H9 (cell line): ENCODE measurements around the gene SPTLC3. TPM values are rescaled to one million over a fixed set of nuclear protein-coding genes. Genes with fewer than 3 reads are reported as not detected.

Experiments used
- DNase-seq: peaks from one replicate; pipeline ENCODE4 v3.0.0-alpha.2; 2017
- H2AFZ ChIP-seq: one replicate; pipeline ENCODE4 v1.6.1; 2013; ENCODE audit warnings: mild to moderate bottlenecking, low read length, control low read depth, moderate library complexity
- H2AK5ac ChIP-seq: 2 replicates; pipeline ENCODE4 v1.6.1; 2013; ENCODE audit warnings: low read length, control low read depth, mixed read lengths; ENCODE audit not compliant: insufficient read length
- H2BK120ac ChIP-seq: one replicate; pipeline ENCODE4 v1.6.1; 2013; ENCODE audit warnings: low read depth, mild to moderate bottlenecking, low read length, control low read depth, inconsistent platforms; ENCODE audit not compliant: poor library complexity, severe bottlenecking
- H2BK12ac ChIP-seq: 2 replicates; pipeline ENCODE4 v1.6.1; 2013; ENCODE audit warnings: low read length, control low read depth, mixed read lengths, low read depth; ENCODE audit not compliant: insufficient read length
- H2BK15ac ChIP-seq: 2 replicates; pipeline ENCODE4 v1.6.1; 2013; ENCODE audit warnings: low read depth, low read length, control low read depth
- H2BK20ac ChIP-seq: one replicate; pipeline ENCODE4 v1.6.1; 2013; ENCODE audit warnings: low read depth, mild to moderate bottlenecking, low read length, control low read depth, inconsistent platforms; ENCODE audit not compliant: poor library complexity, severe bottlenecking
- H2BK5ac ChIP-seq: 2 replicates; pipeline ENCODE4 v1.6.1; 2013; ENCODE audit warnings: low read length, control low read depth, mixed read lengths; ENCODE audit not compliant: insufficient read length
- H3K14ac ChIP-seq: 2 replicates; pipeline ENCODE4 v1.6.1; 2013; ENCODE audit warnings: low read length, control low read depth; ENCODE audit not compliant: insufficient read depth
- H3K18ac ChIP-seq: 2 replicates; pipeline ENCODE4 v1.6.1; 2013; ENCODE audit warnings: low read depth, mild to moderate bottlenecking, mixed read lengths, low read length, control low read depth; ENCODE audit not compliant: insufficient read length
- H3K23ac ChIP-seq: 2 replicates; pipeline ENCODE4 v1.6.1; 2013; ENCODE audit warnings: low read length, control low read depth, mixed read lengths, low read depth; ENCODE audit not compliant: insufficient read length
- H3K23me2 ChIP-seq: 2 replicates; pipeline ENCODE4 v1.6.1; 2013; ENCODE audit warnings: low read depth, mild to moderate bottlenecking, mixed read lengths, low read length, control low read depth; ENCODE audit not compliant: insufficient read length, poor library complexity, severe bottlenecking
- H3K27ac ChIP-seq: 2 replicates; pipeline ENCODE4 v1.5.1; 2013; ENCODE audit warnings: low read length, control low read depth, mixed read lengths, low read depth; ENCODE audit not compliant: insufficient read length
- H3K27me3 ChIP-seq: 2 replicates; pipeline ENCODE4 v1.6.1; 2013; ENCODE audit warnings: low read length, control low read depth, inconsistent platforms; ENCODE audit not compliant: insufficient read depth
- H3K4ac ChIP-seq: 2 replicates; pipeline ENCODE4 v1.6.1; 2013; ENCODE audit warnings: low read depth, mild to moderate bottlenecking, control low read depth, inconsistent platforms, low read length, moderate library complexity
- H3K4me1 ChIP-seq: 2 replicates; pipeline ENCODE4 v1.6.1; 2013; ENCODE audit warnings: low read length, control low read depth, inconsistent platforms; ENCODE audit not compliant: insufficient read depth
- H3K4me2 ChIP-seq: 2 replicates; pipeline ENCODE4 v1.6.1; 2013; ENCODE audit warnings: low read length, control low read depth, mixed read lengths; ENCODE audit not compliant: insufficient read length, insufficient read depth
- H3K56ac ChIP-seq: 2 replicates; pipeline ENCODE4 v1.6.1; 2013; ENCODE audit warnings: low read depth, mild to moderate bottlenecking, mixed read lengths, low read length, control low read depth; ENCODE audit not compliant: insufficient read length
- H3K79me1 ChIP-seq: 2 replicates; pipeline ENCODE4 v1.6.1; 2013; ENCODE audit warnings: low read depth, mild to moderate bottlenecking, moderate library complexity, low read length, control low read depth, inconsistent platforms; ENCODE audit not compliant: insufficient read depth, poor library complexity, severe bottlenecking
- H3K79me2 ChIP-seq: 2 replicates; pipeline ENCODE4 v1.6.1; 2013; ENCODE audit warnings: low read length, control low read depth, inconsistent platforms; ENCODE audit not compliant: insufficient read depth
- H3K9ac ChIP-seq: 2 replicates; pipeline ENCODE4 v1.6.1; 2013; ENCODE audit warnings: low read length, control low read depth, mixed read lengths; ENCODE audit not compliant: insufficient read length; ENCODE audit errors: extremely low read depth
- H3K9me3 ChIP-seq: one replicate; pipeline ENCODE4 v1.6.1; 2013; ENCODE audit warnings: low read depth, low read length, inconsistent platforms; ENCODE audit not compliant: control insufficient read depth
- H3T11ph ChIP-seq: one replicate; pipeline ENCODE4 v1.6.1; 2013; ENCODE audit warnings: mild to moderate bottlenecking, low read length, control low read depth, inconsistent platforms
- H4K20me1 ChIP-seq: one replicate; pipeline ENCODE4 v1.6.1; 2013; ENCODE audit not compliant: control insufficient read depth, insufficient read length, insufficient read depth
- H4K5ac ChIP-seq: 2 replicates; pipeline ENCODE4 v1.6.1; 2013; ENCODE audit warnings: low read depth, mild to moderate bottlenecking, mixed read lengths, low read length, control low read depth; ENCODE audit not compliant: insufficient read length
- H4K8ac ChIP-seq: replicated peaks from 2 replicates; pipeline ENCODE4 v1.6.1; 2013; ENCODE audit warnings: low read length, control low read depth, mixed read lengths, low read depth; ENCODE audit not compliant: insufficient read length
- H4K91ac ChIP-seq: 2 replicates; pipeline ENCODE4 v1.6.1; 2013; ENCODE audit warnings: low read depth, mild to moderate bottlenecking, moderate library complexity, mixed read lengths, low read length, control low read depth; ENCODE audit not compliant: insufficient read length
- H3K27ac Mint-ChIP-seq, 3 experiments: 2 replicates in 2 of 3; 3 replicates in 1 of 3; pipeline ENCODE4 v1.8.0; 2020 to 2021; ENCODE audit warnings: mixed read lengths in 3 of 3, mild to moderate bottlenecking in 1 of 3, moderate library complexity in 1 of 3
- H3K27me3 Mint-ChIP-seq: 2 replicates; pipeline ENCODE4 v1.8.0; 2021; ENCODE audit warnings: low read depth, mild to moderate bottlenecking, moderate library complexity, mixed read lengths
- H3K36me3 Mint-ChIP-seq, 3 experiments: 2 replicates in 2 of 3; 3 replicates in 1 of 3; pipeline ENCODE4 v1.8.0; 2020 to 2021; ENCODE audit warnings: low read depth in 3 of 3, mixed read lengths in 3 of 3; ENCODE audit not compliant: insufficient read depth in 1 of 3
- H3K4me1 Mint-ChIP-seq, 2 experiments: 2 replicates each; pipeline ENCODE4 v1.8.0; 2020; ENCODE audit warnings: mixed read lengths in 2 of 2
- H3K4me3 Mint-ChIP-seq, 2 experiments: 2 replicates in 1 of 2; 3 replicates in 1 of 2; pipeline ENCODE4 v1.8.0; 2020 to 2021; ENCODE audit warnings: mild to moderate bottlenecking in 2 of 2, mixed read lengths in 2 of 2, moderate library complexity in 1 of 2
- H3K9me3 Mint-ChIP-seq, 2 experiments: 2 replicates in 1 of 2; 3 replicates in 1 of 2; pipeline ENCODE4 v1.8.0; 2020; ENCODE audit warnings: mild to moderate bottlenecking in 2 of 2, mixed read lengths in 2 of 2, moderate library complexity in 1 of 2
- CTCF ChIP-seq: fragments of 200-600 bp; sonication (generic); conservative IDR thresholded peaks from 3 replicates; pipeline ENCODE4 v1.8.0; 2021; ENCODE audit warnings: antibody characterized with exemption, mild to moderate bottlenecking
- WGBS: extraction: QIAGEN DNeasy Blood & Tissue Kit; methylation state at CpG from one replicate; pipeline ENCODE4 v1.1.7; 2013; ENCODE audit warnings: missing lambda C conversion rate, low lambda C conversion rate, mixed read lengths; ENCODE audit not compliant: insufficient read length; ENCODE audit errors: extremely low coverage; 5-methylcytosine and 5-hydroxymethylcytosine counted together
- total RNA-seq: library from RNA; stranded (reverse); gene quantifications from 2 replicates; pipeline ENCODE4 v1.2.1, GENCODE V29; 2021

The SPTLC3 gene
- total RNA-seq, 1 experiment from 2014 or later = 0.68 TPM

GRCh38 chr20:13207016-13207415 is 198.2 kb downstream of the SPTLC3 start:
- no peak overlapping the region for H3K4me3 Mint-ChIP-seq

More at GRCh38 chr20:13207016-13207415, 198.2 kb downstream of the SPTLC3 start:
- Histone ChIP-seq H3K79me2 (no peaks in the 10 kb centered on the region), H2AFZ (no peak overlapping the region), H4K20me1 (no peaks in the 10 kb centered on the region), H4K5ac (no peak overlapping the region), H3K18ac (no peak overlapping the region), H2BK15ac (no peak overlapping the region), H3T11ph (no peak overlapping the region), H3K9me3 (no peaks in the 10 kb centered on the region), H3K27me3 (no peaks in the 10 kb centered on the region), H3K4ac (no peak overlapping the region), H3K14ac (no peak overlapping the region), H2BK12ac (no peak overlapping the region), H3K79me1 (no peaks in the 10 kb centered on the region), H3K4me2 (no peak overlapping the region), H4K8ac (no peak overlapping the region), H3K23me2 (no peaks in the 10 kb centered on the region), H2BK20ac (no peak overlapping the region), H3K23ac (no peak overlapping the region), H2AK5ac (no peak overlapping the region), H3K4me1 (no peaks in the 10 kb centered on the region; the same call in 1 of the 2 replicates), H3K56ac (no peak overlapping the region), H2BK5ac (no peak overlapping the region), H4K91ac (no peak overlapping the region), H3K9ac (no peak overlapping the region), H3K27ac (no peak overlapping the region), H2BK120ac (no peak overlapping the region)
- no peaks in the 10 kb centered on the region for H3K36me3 Mint-ChIP-seq
- no peak overlapping the region for H3K27ac Mint-ChIP-seq
- DNase-seq = no peak
- H3K4me1 Mint-ChIP-seq = peaks cover 2 to 6% of the 10 kb centered on the region in 2 experiments; a peak in 2 of 4 replicates
- H3K27me3 Mint-ChIP-seq = 0 out of 2 replicates have a peak, but pooled peaks cover 2% of the 10 kb centered on the region
- no CpG with 5 or more reads among the region's 2 CpGs for WGBS
- H3K9me3 Mint-ChIP-seq = no peaks in the 10 kb centered on the region
- no peak for TF ChIP-seq CTCF
